PC-3 (cell line): Measurements from ENCODE around the gene SPINK4. TPM values are rescaled to one million over a fixed set of nuclear protein-coding genes. Genes with fewer than 3 reads are reported as not detected.

Source experiments
- ATAC-seq: fragments of 200-7000 bp; cut with Tn5 transposase; 2 replicates; pipeline ENCODE4 v1.9.1; 2020; ENCODE audit warnings: mild to moderate bottlenecking, moderate library complexity
- BruUV-seq: library from RNA; stranded (reverse); fragments of 400-500 nt; replicated peaks from 2 replicates; lab custom pipeline; 2021; lab: Mats Ljungman, UMichigan
- CTCF ChIA-PET: fragments of 300-600 bp; sonication (Branson Sonifier 250); formaldehyde crosslinking; loops from one replicate; lab custom pipeline; 2022; ENCODE audit warnings: antibody characterized with exemption; lab: Charles Lee
- POLR2A ChIA-PET: fragments of 300-600 bp; sonication (Branson Sonifier 250); formaldehyde crosslinking; loops from one replicate; lab custom pipeline; 2022; ENCODE audit warnings: antibody characterized with exemption; ENCODE audit not compliant: unreplicated experiment; lab: Charles Lee
- DNase-seq: peaks from one replicate; pipeline ENCODE4 v3.0.0-alpha.2; 2015
- H2AFZ ChIP-seq: fragments of 300-600 bp; sonication (generic); 2 replicates; pipeline ENCODE4 v1.6.0; 2016; ENCODE audit warnings: antibody characterized with exemption, low read length
- H3F3A ChIP-seq: fragments of 300-600 bp; sonication (generic); one replicate; pipeline ENCODE4 v1.6.0; 2017; ENCODE audit warnings: antibody characterized with exemption, low read length, control low read depth, mild to moderate bottlenecking; ENCODE audit not compliant: unreplicated experiment
- H3K27ac ChIP-seq: fragments of 300-600 bp; sonication (generic); 2 replicates; pipeline ENCODE4 v1.5.1; 2016; ENCODE audit warnings: mild to moderate bottlenecking, low read length
- H3K27me3 ChIP-seq: fragments of 300-600 bp; sonication (generic); 2 replicates; pipeline ENCODE4 v1.6.1; 2016; ENCODE audit warnings: low read length, mixed read lengths
- H3K36me3 ChIP-seq: fragments of 300-600 bp; sonication (generic); 2 replicates; pipeline ENCODE4 v1.6.1; 2016; ENCODE audit warnings: low read depth, mixed run types, low read length, mixed read lengths
- H3K4me1 ChIP-seq: fragments of 300-600 bp; sonication (generic); 2 replicates; pipeline ENCODE4 v1.5.1; 2016; ENCODE audit warnings: low read length; ENCODE audit not compliant: insufficient read depth
- H3K4me2 ChIP-seq: fragments of 300-600 bp; sonication (generic); 2 replicates; pipeline ENCODE4 v1.6.0; 2016; ENCODE audit warnings: low read length
- H3K4me3 ChIP-seq: fragments of 300-600 bp; sonication (generic); 2 replicates; pipeline ENCODE4 v1.5.1; 2016; ENCODE audit warnings: mild to moderate bottlenecking, low read length, mixed read lengths
- H3K79me2 ChIP-seq: fragments of 300-600 bp; sonication (generic); 2 replicates; pipeline ENCODE4 v1.6.1; 2017; ENCODE audit warnings: low read length, mixed read lengths
- H3K9ac ChIP-seq: fragments of 300-600 bp; sonication (generic); 2 replicates; pipeline ENCODE4 v1.6.0; 2016; ENCODE audit warnings: mild to moderate bottlenecking, low read length
- H3K9me2 ChIP-seq: fragments of 300-600 bp; sonication (generic); replicated peaks from 2 replicates; pipeline ENCODE4 v1.6.1; 2016; ENCODE audit warnings: mixed run types, low read length, mixed read lengths
- H3K9me3 ChIP-seq: fragments of 300-600 bp; sonication (generic); 2 replicates; pipeline ENCODE4 v1.6.1; 2016; ENCODE audit warnings: low read length, mixed read lengths
- H4K20me1 ChIP-seq: fragments of 300-600 bp; sonication (generic); 2 replicates; pipeline ENCODE4 v1.6.1; 2016; ENCODE audit warnings: low read length, mixed read lengths
- CTCF ChIP-seq: fragments of 300-600 bp; sonication (generic); conservative IDR thresholded peaks from 2 replicates; pipeline ENCODE4 v1.5.1; 2017; ENCODE audit warnings: antibody characterized with exemption, low read depth, mild to moderate bottlenecking, low read length
- EZH2 ChIP-seq: fragments of 300-600 bp; sonication (generic); IDR thresholded peaks from one replicate; pipeline ENCODE4 v1.6.1; 2017; ENCODE audit warnings: antibody characterized with exemption, mild to moderate bottlenecking, low read length; ENCODE audit not compliant: unreplicated experiment
- EZH2phosphoT487 ChIP-seq: fragments of 300-600 bp; sonication (generic); IDR thresholded peaks from 2 replicates; pipeline ENCODE4 v1.6.1; 2018; ENCODE audit warnings: mild to moderate bottlenecking, antibody characterized with exemption, low read length, borderline replicate concordance
- intact Hi-C: fragments of 100-400 bp; cut with micrococcal nuclease; formaldehyde crosslinking; loops from 2 replicates; pipeline ENCODE4 v1.9.0; 2023
- total RNA-seq: library from RNA; depleted of rRNA; stranded (reverse); fragments of >200 nt; gene quantifications from 2 replicates; pipeline ENCODE4 v1.2.3, GENCODE V29; 2014

SPINK4 gene
- total RNA-seq, 1 experiment from 2014 or later, result not detected

- ChIA-PET POLR2A (no interaction called here), CTCF (no interaction called here)
- Histone ChIP-seq H3K4me1 (no peaks in the 10 kb centered on the region), H3F3A (no peaks in the 10 kb centered on the region), H4K20me1 (no peaks in the 10 kb centered on the region), H3K4me2 (no peak overlapping the region), H3K27ac (no peak overlapping the region), H3K36me3 (no peaks in the 10 kb centered on the region), H3K9ac (no peak overlapping the region), H3K79me2 (no peaks in the 10 kb centered on the region), H3K9me2 (no peaks in the 10 kb centered on the region), H3K27me3 (no peaks in the 10 kb centered on the region), H2AFZ (no peak overlapping the region), H3K9me3 (no peaks in the 10 kb centered on the region), H3K4me3 (no peak overlapping the region)
- no TSS peak for BruUV-seq
- intact Hi-C loops, result no loop called here
- ATAC-seq, result no peak
- TF ChIP-seq EZH2phosphoT487 (no peak), CTCF (no peak), EZH2 (no peak)
- DNase-seq, result no peak
Measured at GRCh38 chr9:33244137-33244784, 4.3 kb downstream of the SPINK4 start.

GRCh38 chr9:33245341-33245740, 5.4 kb downstream of the SPINK4 start:
- no peak for ATAC-seq
- H4K20me1 ChIP-seq, result no peaks in the 10 kb centered on the region
- no peak for TF ChIP-seq EZH2phosphoT487
- no peak for TF ChIP-seq CTCF
- TF ChIP-seq EZH2, result no peak

GRCh38 chr9:33246269-33246860, 6.4 kb downstream of the SPINK4 start:
- Histone ChIP-seq H3K9ac (no peak overlapping the region), H3K36me3 (no peaks in the 10 kb centered on the region), H3K79me2 (no peaks in the 10 kb centered on the region), H4K20me1 (no peaks in the 10 kb centered on the region), H3K4me2 (no peak overlapping the region), H3K27me3 (no peaks in the 10 kb centered on the region), H3K4me3 (no peak overlapping the region), H2AFZ (no peak overlapping the region), H3K4me1 (no peaks in the 10 kb centered on the region), H3K9me2 (no peaks in the 10 kb centered on the region), H3K27ac (no peak overlapping the region), H3K9me3 (no peaks in the 10 kb centered on the region), H3F3A (no peaks in the 10 kb centered on the region)
- no peak for DNase-seq
- no peak for ATAC-seq
- no peak for TF ChIP-seq CTCF
- no peak for TF ChIP-seq EZH2phosphoT487
- TF ChIP-seq EZH2, result no peak
- intact Hi-C loops, result no loop called here
- CTCF ChIA-PET, result no interaction called here
- BruUV-seq, result no TSS peak
- POLR2A ChIA-PET, result no interaction called here

More at GRCh38 chr9:33245341-33245740, 5.4 kb downstream of the SPINK4 start:
- no peak overlapping the region for H3K4me2 ChIP-seq
- no peaks in the 10 kb centered on the region for H3K36me3 ChIP-seq
- no peaks in the 10 kb centered on the region for H3K27me3 ChIP-seq
- no peaks in the 10 kb centered on the region for H3F3A ChIP-seq
- H3K9ac ChIP-seq, result no peak overlapping the region
- H3K79me2 ChIP-seq, result no peaks in the 10 kb centered on the region
- no peak overlapping the region for H2AFZ ChIP-seq
- no TSS peak for BruUV-seq
- intact Hi-C loops, result no loop called here
- no peaks in the 10 kb centered on the region for H3K4me1 ChIP-seq
- no peaks in the 10 kb centered on the region for H3K9me3 ChIP-seq
- ChIA-PET CTCF (no interaction called here), POLR2A (no interaction called here)
- no peak for DNase-seq
- no peaks in the 10 kb centered on the region for H3K9me2 ChIP-seq
- no peak overlapping the region for H3K4me3 ChIP-seq
- H3K27ac ChIP-seq, result no peak overlapping the region
